ENCODE results near the gene CADM2.

The CADM2 gene

GRCh38 chr3:85254738-85255137 lies 295.9 kb downstream of the CADM2 start:
- Histone ChIP-seq H3K36me3 (ENCODE audit: control insufficient read depth, insufficient read depth, low read length) (no peaks in the 10 kb centered on the region), H3K4me3 (ENCODE audit: low read length) (no peak overlapping the region), H3K27me3 (ENCODE audit: control insufficient read depth, insufficient read depth, low read length) (no peaks in the 10 kb centered on the region), H3K9ac (ENCODE audit: low read length) (no peak overlapping the region), H3K4me1 (ENCODE audit: control insufficient read depth, insufficient read depth, low read length) (no peaks in the 10 kb centered on the region), H3K27ac (ENCODE audit: low read depth, low read length) (no peak overlapping the region)

GRCh38 chr3:85255949-85256348 lies 297.2 kb downstream of the CADM2 start:
- H3K4me3 ChIP-seq (ENCODE audit: low read length) = no peak overlapping the region
- H3K4me1 ChIP-seq (ENCODE audit: control insufficient read depth, insufficient read depth, low read length) = no peaks in the 10 kb centered on the region
- H3K9ac ChIP-seq (ENCODE audit: low read length) = no peak overlapping the region
- no peak overlapping the region for H3K27ac ChIP-seq (ENCODE audit: low read depth, low read length)
- H3K27me3 ChIP-seq (ENCODE audit: control insufficient read depth, insufficient read depth, low read length) = no peaks in the 10 kb centered on the region
- H3K36me3 ChIP-seq (ENCODE audit: control insufficient read depth, insufficient read depth, low read length) = no peaks in the 10 kb centered on the region

GRCh38 chr3:85258326-85258725 lies 299.5 kb downstream of the CADM2 start:
- no peaks in the 10 kb centered on the region for H3K27me3 ChIP-seq (ENCODE audit: control insufficient read depth, insufficient read depth, low read length)
- no peaks in the 10 kb centered on the region for H3K36me3 ChIP-seq (ENCODE audit: control insufficient read depth, insufficient read depth, low read length)
- H3K9ac ChIP-seq (ENCODE audit: low read length) = no peak overlapping the region
- H3K27ac ChIP-seq (ENCODE audit: low read depth, low read length) = no peak overlapping the region
- no peaks in the 10 kb centered on the region for H3K4me1 ChIP-seq (ENCODE audit: control insufficient read depth, insufficient read depth, low read length)
- no peak overlapping the region for H3K4me3 ChIP-seq (ENCODE audit: low read length)

- H3K36me3 ChIP-seq (ENCODE audit: control insufficient read depth, insufficient read depth, low read length) = no peaks in the 10 kb centered on the region
- no peak overlapping the region for H3K9ac ChIP-seq (ENCODE audit: low read length)
- no peak overlapping the region for H3K4me3 ChIP-seq (ENCODE audit: low read length)
- H3K27ac ChIP-seq (ENCODE audit: low read depth, low read length) = no peak overlapping the region
- no peaks in the 10 kb centered on the region for H3K4me1 ChIP-seq (ENCODE audit: control insufficient read depth, insufficient read depth, low read length)
- H3K27me3 ChIP-seq (ENCODE audit: control insufficient read depth, insufficient read depth, low read length) = no peaks in the 10 kb centered on the region
Measured at GRCh38 chr3:85258819-85259218, 300.0 kb downstream of the CADM2 start.

- Histone ChIP-seq H3K27ac (ENCODE audit: low read depth, low read length) (no peak overlapping the region), H3K9ac (ENCODE audit: low read length) (no peak overlapping the region), H3K4me1 (ENCODE audit: control insufficient read depth, insufficient read depth, low read length) (no peaks in the 10 kb centered on the region), H3K36me3 (ENCODE audit: control insufficient read depth, insufficient read depth, low read length) (no peaks in the 10 kb centered on the region), H3K4me3 (ENCODE audit: low read length) (no peak overlapping the region), H3K27me3 (ENCODE audit: control insufficient read depth, insufficient read depth, low read length) (no peaks in the 10 kb centered on the region)
Measured at GRCh38 chr3:85259748-85260147, 301.0 kb downstream of the CADM2 start.

GRCh38 chr3:85264381-85264780 lies 305.6 kb downstream of the CADM2 start:
- H3K27me3 ChIP-seq (ENCODE audit: control insufficient read depth, insufficient read depth, low read length) = no peaks in the 10 kb centered on the region
- H3K4me3 ChIP-seq (ENCODE audit: low read length) = no peak overlapping the region
- no peak overlapping the region for H3K9ac ChIP-seq (ENCODE audit: low read length)
- H3K4me1 ChIP-seq (ENCODE audit: control insufficient read depth, insufficient read depth, low read length) = no peaks in the 10 kb centered on the region
- H3K36me3 ChIP-seq (ENCODE audit: control insufficient read depth, insufficient read depth, low read length) = no peaks in the 10 kb centered on the region
- no peak overlapping the region for H3K27ac ChIP-seq (ENCODE audit: low read depth, low read length)

GRCh38 chr3:85270488-85270887 lies 311.7 kb downstream of the CADM2 start:
- Histone ChIP-seq H3K27me3 (ENCODE audit: control insufficient read depth, insufficient read depth, low read length) (no peaks in the 10 kb centered on the region), H3K4me1 (ENCODE audit: control insufficient read depth, insufficient read depth, low read length) (no peaks in the 10 kb centered on the region), H3K27ac (ENCODE audit: low read depth, low read length) (no peak overlapping the region), H3K4me3 (ENCODE audit: low read length) (no peak overlapping the region), H3K36me3 (ENCODE audit: control insufficient read depth, insufficient read depth, low read length) (no peaks in the 10 kb centered on the region), H3K9ac (ENCODE audit: low read length) (no peak overlapping the region)

- H3K36me3 ChIP-seq (ENCODE audit: control insufficient read depth, insufficient read depth, low read length) = no peaks in the 10 kb centered on the region
- no peaks in the 10 kb centered on the region for H3K27me3 ChIP-seq (ENCODE audit: control insufficient read depth, insufficient read depth, low read length)
- H3K9ac ChIP-seq (ENCODE audit: low read length) = no peak overlapping the region
- no peaks in the 10 kb centered on the region for H3K4me1 ChIP-seq (ENCODE audit: control insufficient read depth, insufficient read depth, low read length)
- H3K27ac ChIP-seq (ENCODE audit: low read depth, low read length) = no peak overlapping the region
- no peak overlapping the region for H3K4me3 ChIP-seq (ENCODE audit: low read length)
Measured at GRCh38 chr3:85271911-85272310, 313.1 kb downstream of the CADM2 start.

- H3K36me3 ChIP-seq (ENCODE audit: control insufficient read depth, insufficient read depth, low read length) = no peaks in the 10 kb centered on the region
- H3K9ac ChIP-seq (ENCODE audit: low read length) = no peak overlapping the region
- no peaks in the 10 kb centered on the region for H3K4me1 ChIP-seq (ENCODE audit: control insufficient read depth, insufficient read depth, low read length)
- H3K27ac ChIP-seq (ENCODE audit: low read depth, low read length) = no peak overlapping the region
- H3K27me3 ChIP-seq (ENCODE audit: control insufficient read depth, insufficient read depth, low read length) = no peaks in the 10 kb centered on the region
- no peak overlapping the region for H3K4me3 ChIP-seq (ENCODE audit: low read length)
Measured at GRCh38 chr3:85288257-85288656, 329.5 kb downstream of the CADM2 start.

GRCh38 chr3:85297291-85297690 lies 338.5 kb downstream of the CADM2 start:
- Histone ChIP-seq H3K9ac (ENCODE audit: low read length) (no peak overlapping the region), H3K4me3 (ENCODE audit: low read length) (no peak overlapping the region), H3K27me3 (ENCODE audit: control insufficient read depth, insufficient read depth, low read length) (no peaks in the 10 kb centered on the region), H3K36me3 (ENCODE audit: control insufficient read depth, insufficient read depth, low read length) (no peaks in the 10 kb centered on the region), H3K4me1 (ENCODE audit: control insufficient read depth, insufficient read depth, low read length) (no peaks in the 10 kb centered on the region), H3K27ac (ENCODE audit: low read depth, low read length) (no peak overlapping the region)

- no peaks in the 10 kb centered on the region for H3K4me1 ChIP-seq (ENCODE audit: control insufficient read depth, insufficient read depth, low read length)
- H3K27ac ChIP-seq (ENCODE audit: low read depth, low read length) = no peak overlapping the region
- H3K4me3 ChIP-seq (ENCODE audit: low read length) = no peak overlapping the region
- H3K36me3 ChIP-seq (ENCODE audit: control insufficient read depth, insufficient read depth, low read length) = no peaks in the 10 kb centered on the region
- H3K27me3 ChIP-seq (ENCODE audit: control insufficient read depth, insufficient read depth, low read length) = no peaks in the 10 kb centered on the region
- no peak overlapping the region for H3K9ac ChIP-seq (ENCODE audit: low read length)
Measured at GRCh38 chr3:85298032-85298431, 339.2 kb downstream of the CADM2 start.

GRCh38 chr3:85303156-85303555 lies 344.4 kb downstream of the CADM2 start:
- Histone ChIP-seq H3K4me3 (ENCODE audit: low read length) (no peak overlapping the region), H3K4me1 (ENCODE audit: control insufficient read depth, insufficient read depth, low read length) (no peaks in the 10 kb centered on the region), H3K9ac (ENCODE audit: low read length) (no peak overlapping the region), H3K27me3 (ENCODE audit: control insufficient read depth, insufficient read depth, low read length) (no peaks in the 10 kb centered on the region), H3K27ac (ENCODE audit: low read depth, low read length) (no peak overlapping the region), H3K36me3 (ENCODE audit: control insufficient read depth, insufficient read depth, low read length) (no peaks in the 10 kb centered on the region)

- H3K27ac ChIP-seq (ENCODE audit: low read depth, low read length) = no peak overlapping the region
- no peaks in the 10 kb centered on the region for H3K27me3 ChIP-seq (ENCODE audit: control insufficient read depth, insufficient read depth, low read length)
- no peak overlapping the region for H3K9ac ChIP-seq (ENCODE audit: low read length)
- H3K4me1 ChIP-seq (ENCODE audit: control insufficient read depth, insufficient read depth, low read length) = no peaks in the 10 kb centered on the region
- no peaks in the 10 kb centered on the region for H3K36me3 ChIP-seq (ENCODE audit: control insufficient read depth, insufficient read depth, low read length)
- no peak overlapping the region for H3K4me3 ChIP-seq (ENCODE audit: low read length)
Measured at GRCh38 chr3:85304360-85304964, 345.7 kb downstream of the CADM2 start.
